H9 (cell line): ENCODE measurements around the gene TSPEAR. TPM values are rescaled to one million over a fixed set of nuclear protein-coding genes. Genes with fewer than 3 reads are reported as not detected.

ENCODE experiments used
- DNase-seq: peaks from one replicate; pipeline ENCODE4 v3.0.0-alpha.2; 2017
- H2AFZ ChIP-seq: one replicate; pipeline ENCODE4 v1.6.1; 2013; ENCODE audit warnings: mild to moderate bottlenecking, low read length, control low read depth, moderate library complexity
- H2AK5ac ChIP-seq: 2 replicates; pipeline ENCODE4 v1.6.1; 2013; ENCODE audit warnings: low read length, control low read depth, mixed read lengths; ENCODE audit not compliant: insufficient read length
- H2BK120ac ChIP-seq: one replicate; pipeline ENCODE4 v1.6.1; 2013; ENCODE audit warnings: low read depth, mild to moderate bottlenecking, low read length, control low read depth, inconsistent platforms; ENCODE audit not compliant: poor library complexity, severe bottlenecking
- H2BK12ac ChIP-seq: 2 replicates; pipeline ENCODE4 v1.6.1; 2013; ENCODE audit warnings: low read length, control low read depth, mixed read lengths, low read depth; ENCODE audit not compliant: insufficient read length
- H2BK15ac ChIP-seq: 2 replicates; pipeline ENCODE4 v1.6.1; 2013; ENCODE audit warnings: low read depth, low read length, control low read depth
- H2BK20ac ChIP-seq: one replicate; pipeline ENCODE4 v1.6.1; 2013; ENCODE audit warnings: low read depth, mild to moderate bottlenecking, low read length, control low read depth, inconsistent platforms; ENCODE audit not compliant: poor library complexity, severe bottlenecking
- H2BK5ac ChIP-seq: 2 replicates; pipeline ENCODE4 v1.6.1; 2013; ENCODE audit warnings: low read length, control low read depth, mixed read lengths; ENCODE audit not compliant: insufficient read length
- H3K14ac ChIP-seq: 2 replicates; pipeline ENCODE4 v1.6.1; 2013; ENCODE audit warnings: low read length, control low read depth; ENCODE audit not compliant: insufficient read depth
- H3K18ac ChIP-seq: 2 replicates; pipeline ENCODE4 v1.6.1; 2013; ENCODE audit warnings: low read depth, mild to moderate bottlenecking, mixed read lengths, low read length, control low read depth; ENCODE audit not compliant: insufficient read length
- H3K23ac ChIP-seq: 2 replicates; pipeline ENCODE4 v1.6.1; 2013; ENCODE audit warnings: low read length, control low read depth, mixed read lengths, low read depth; ENCODE audit not compliant: insufficient read length
- H3K23me2 ChIP-seq: 2 replicates; pipeline ENCODE4 v1.6.1; 2013; ENCODE audit warnings: low read depth, mild to moderate bottlenecking, mixed read lengths, low read length, control low read depth; ENCODE audit not compliant: insufficient read length, poor library complexity, severe bottlenecking
- H3K27ac ChIP-seq: 2 replicates; pipeline ENCODE4 v1.5.1; 2013; ENCODE audit warnings: low read length, control low read depth, mixed read lengths, low read depth; ENCODE audit not compliant: insufficient read length
- H3K27me3 ChIP-seq: 2 replicates; pipeline ENCODE4 v1.6.1; 2013; ENCODE audit warnings: low read length, control low read depth, inconsistent platforms; ENCODE audit not compliant: insufficient read depth
- H3K4ac ChIP-seq: 2 replicates; pipeline ENCODE4 v1.6.1; 2013; ENCODE audit warnings: low read depth, mild to moderate bottlenecking, control low read depth, inconsistent platforms, low read length, moderate library complexity
- H3K4me1 ChIP-seq: 2 replicates; pipeline ENCODE4 v1.6.1; 2013; ENCODE audit warnings: low read length, control low read depth, inconsistent platforms; ENCODE audit not compliant: insufficient read depth
- H3K4me2 ChIP-seq: 2 replicates; pipeline ENCODE4 v1.6.1; 2013; ENCODE audit warnings: low read length, control low read depth, mixed read lengths; ENCODE audit not compliant: insufficient read length, insufficient read depth
- H3K56ac ChIP-seq: 2 replicates; pipeline ENCODE4 v1.6.1; 2013; ENCODE audit warnings: low read depth, mild to moderate bottlenecking, mixed read lengths, low read length, control low read depth; ENCODE audit not compliant: insufficient read length
- H3K79me1 ChIP-seq: 2 replicates; pipeline ENCODE4 v1.6.1; 2013; ENCODE audit warnings: low read depth, mild to moderate bottlenecking, moderate library complexity, low read length, control low read depth, inconsistent platforms; ENCODE audit not compliant: insufficient read depth, poor library complexity, severe bottlenecking
- H3K79me2 ChIP-seq: 2 replicates; pipeline ENCODE4 v1.6.1; 2013; ENCODE audit warnings: low read length, control low read depth, inconsistent platforms; ENCODE audit not compliant: insufficient read depth
- H3K9ac ChIP-seq: 2 replicates; pipeline ENCODE4 v1.6.1; 2013; ENCODE audit warnings: low read length, control low read depth, mixed read lengths; ENCODE audit not compliant: insufficient read length; ENCODE audit errors: extremely low read depth
- H3K9me3 ChIP-seq: one replicate; pipeline ENCODE4 v1.6.1; 2013; ENCODE audit warnings: low read depth, low read length, inconsistent platforms; ENCODE audit not compliant: control insufficient read depth
- H3T11ph ChIP-seq: one replicate; pipeline ENCODE4 v1.6.1; 2013; ENCODE audit warnings: mild to moderate bottlenecking, low read length, control low read depth, inconsistent platforms
- H4K20me1 ChIP-seq: one replicate; pipeline ENCODE4 v1.6.1; 2013; ENCODE audit not compliant: control insufficient read depth, insufficient read length, insufficient read depth
- H4K5ac ChIP-seq: 2 replicates; pipeline ENCODE4 v1.6.1; 2013; ENCODE audit warnings: low read depth, mild to moderate bottlenecking, mixed read lengths, low read length, control low read depth; ENCODE audit not compliant: insufficient read length
- H4K8ac ChIP-seq: replicated peaks from 2 replicates; pipeline ENCODE4 v1.6.1; 2013; ENCODE audit warnings: low read length, control low read depth, mixed read lengths, low read depth; ENCODE audit not compliant: insufficient read length
- H4K91ac ChIP-seq: 2 replicates; pipeline ENCODE4 v1.6.1; 2013; ENCODE audit warnings: low read depth, mild to moderate bottlenecking, moderate library complexity, mixed read lengths, low read length, control low read depth; ENCODE audit not compliant: insufficient read length
- H3K27ac Mint-ChIP-seq, 3 experiments: 2 replicates in 2 of 3; 3 replicates in 1 of 3; pipeline ENCODE4 v1.8.0; 2020 to 2021; ENCODE audit warnings: mixed read lengths in 3 of 3, mild to moderate bottlenecking in 1 of 3, moderate library complexity in 1 of 3
- H3K27me3 Mint-ChIP-seq: 2 replicates; pipeline ENCODE4 v1.8.0; 2021; ENCODE audit warnings: low read depth, mild to moderate bottlenecking, moderate library complexity, mixed read lengths
- H3K36me3 Mint-ChIP-seq, 3 experiments: 2 replicates in 2 of 3; 3 replicates in 1 of 3; pipeline ENCODE4 v1.8.0; 2020 to 2021; ENCODE audit warnings: low read depth in 3 of 3, mixed read lengths in 3 of 3; ENCODE audit not compliant: insufficient read depth in 1 of 3
- H3K4me1 Mint-ChIP-seq, 2 experiments: 2 replicates each; pipeline ENCODE4 v1.8.0; 2020; ENCODE audit warnings: mixed read lengths in 2 of 2
- H3K4me3 Mint-ChIP-seq, 2 experiments: 2 replicates in 1 of 2; 3 replicates in 1 of 2; pipeline ENCODE4 v1.8.0; 2020 to 2021; ENCODE audit warnings: mild to moderate bottlenecking in 2 of 2, mixed read lengths in 2 of 2, moderate library complexity in 1 of 2
- H3K9me3 Mint-ChIP-seq, 2 experiments: 2 replicates in 1 of 2; 3 replicates in 1 of 2; pipeline ENCODE4 v1.8.0; 2020; ENCODE audit warnings: mild to moderate bottlenecking in 2 of 2, mixed read lengths in 2 of 2, moderate library complexity in 1 of 2
- CTCF ChIP-seq: fragments of 200-600 bp; sonication (generic); conservative IDR thresholded peaks from 3 replicates; pipeline ENCODE4 v1.8.0; 2021; ENCODE audit warnings: antibody characterized with exemption, mild to moderate bottlenecking
- WGBS: extraction: QIAGEN DNeasy Blood & Tissue Kit; methylation state at CpG from one replicate; pipeline ENCODE4 v1.1.7; 2013; ENCODE audit warnings: missing lambda C conversion rate, low lambda C conversion rate, mixed read lengths; ENCODE audit not compliant: insufficient read length; ENCODE audit errors: extremely low coverage; 5-methylcytosine and 5-hydroxymethylcytosine counted together
- total RNA-seq: library from RNA; stranded (reverse); gene quantifications from 2 replicates; pipeline ENCODE4 v1.2.1, GENCODE V29; 2021

Gene TSPEAR
- total RNA-seq, 1 experiment from 2014 or later, result 1.3 TPM

GRCh38 chr21:44483288-44484237, 227.8 kb downstream of the TSPEAR start:
- no peak overlapping the region for H4K91ac ChIP-seq
- H4K20me1 ChIP-seq, result no peaks in the 10 kb centered on the region
- no peak overlapping the region for H2BK15ac ChIP-seq
- no peak overlapping the region for H3K14ac ChIP-seq
- no peak overlapping the region for H4K8ac ChIP-seq
- Mint-ChIP-seq H3K4me1 (peaks cover 14 to 29% of the 10 kb centered on the region in 2 experiments), H3K4me3 (peak overlapping the region in 1 of 2 experiments; percentile 12; a peak in 2 of 5 replicates), H3K27ac (peak overlapping the region in 1 of 3 experiments; percentile 29; a peak in 1 of 7 replicates), H3K36me3 (peaks cover 0 to 4% (median 3%) of the 10 kb centered on the region in 3 experiments; a peak in 3 of 7 replicates), H3K9me3 (peaks cover 10 to 12% of the 10 kb centered on the region in 2 experiments), H3K27me3 (peaks cover 5% of the 10 kb centered on the region)
- H2AFZ ChIP-seq, result no peak overlapping the region
- no peak overlapping the region for H2AK5ac ChIP-seq
- no peaks in the 10 kb centered on the region; the same call in 1 of the 2 replicates for H3K4me1 ChIP-seq
- H3K4me2 ChIP-seq, result no peak overlapping the region
- H3K9me3 ChIP-seq, result no peaks in the 10 kb centered on the region
- H3K9ac ChIP-seq, result no peak overlapping the region
- no peak overlapping the region for H3T11ph ChIP-seq
- H4K5ac ChIP-seq, result no peak overlapping the region
- TF ChIP-seq CTCF, result no peak
- H3K23me2 ChIP-seq, result peaks cover 3% of the 10 kb centered on the region
- H3K4ac ChIP-seq, result no peak overlapping the region
- H3K27me3 ChIP-seq, result no peaks in the 10 kb centered on the region
- H2BK20ac ChIP-seq, result no peak overlapping the region
- no peaks in the 10 kb centered on the region for H3K79me1 ChIP-seq
- no peak for DNase-seq
- H3K56ac ChIP-seq, result no peak overlapping the region
- no peak overlapping the region for H2BK12ac ChIP-seq
- H3K27ac ChIP-seq, result no peak overlapping the region
- H2BK120ac ChIP-seq, result no peak overlapping the region
- no peak overlapping the region for H2BK5ac ChIP-seq
- WGBS, result no CpG with 5 or more reads among the region's 28 CpGs
- no peak overlapping the region for H3K23ac ChIP-seq
- H3K18ac ChIP-seq, result no peak overlapping the region
- peaks cover 4% of the 10 kb centered on the region; the same call in 1 of the 2 replicates for H3K79me2 ChIP-seq
